Measurements from ENCODE around the gene NUDT1. TPM values are rescaled to one million over a fixed set of nuclear protein-coding genes. Genes with fewer than 3 reads are reported as not detected.

Gene NUDT1
- polyA plus RNA-seq, 3 donors, result 11.7 to 26.1 (median 17.9) TPM

DNA sequence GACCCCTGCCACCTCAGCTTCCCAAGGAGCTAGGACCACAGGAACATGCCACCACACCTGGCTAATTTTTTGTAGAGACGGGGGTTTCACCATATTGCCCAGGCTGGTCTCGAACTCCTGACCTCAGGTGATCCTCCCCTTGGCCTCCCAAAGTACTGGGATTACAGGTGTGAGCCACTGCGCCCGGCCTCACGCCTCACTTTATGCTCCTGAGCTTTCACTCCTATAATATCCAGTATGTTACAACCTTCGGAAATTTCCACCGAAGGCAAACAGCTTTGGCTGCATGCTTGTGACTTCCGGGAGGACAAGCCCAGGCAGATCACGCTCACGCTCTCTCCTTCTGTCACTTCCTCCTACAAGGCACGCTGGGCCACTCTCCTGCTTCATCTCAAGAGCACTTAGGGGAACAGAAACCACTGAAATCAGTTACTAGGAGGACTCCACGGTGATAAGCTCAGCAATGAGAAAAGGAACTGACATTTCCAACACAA, 4.9 kb upstream of the NUDT1 start:
- 70 to 88% (median 71%) methylated on average over 12 of the region's 12 CpGs for WGBS, 3 donors
- H3K27ac ChIP-seq (ENCODE audit: low read depth, low read length), result no peak overlapping the region

DNA sequence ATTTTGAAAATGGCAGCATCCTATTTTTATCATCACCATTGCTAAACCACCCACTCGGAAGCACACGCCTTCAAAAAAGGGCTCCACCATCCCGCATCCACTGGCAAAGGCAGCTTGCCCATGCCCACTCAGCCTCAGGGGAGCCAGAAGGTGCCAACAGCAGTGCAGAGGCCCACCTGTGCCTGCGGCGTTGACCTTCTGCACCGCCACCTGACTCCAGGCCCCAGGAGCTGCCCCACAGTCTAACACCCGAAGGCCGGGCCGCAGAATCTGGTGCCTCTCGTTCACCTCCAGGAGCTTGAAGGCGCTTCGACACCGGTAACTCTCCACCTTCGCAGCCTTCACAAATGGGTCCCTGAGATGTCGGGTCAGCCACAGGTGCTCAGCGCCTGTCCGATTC, 2.8 kb upstream of the NUDT1 start:
- WGBS, 3 donors, result 97 to 99% (median 97%) methylated on average over 16 to 17 of the region's 17 CpGs

DNA sequence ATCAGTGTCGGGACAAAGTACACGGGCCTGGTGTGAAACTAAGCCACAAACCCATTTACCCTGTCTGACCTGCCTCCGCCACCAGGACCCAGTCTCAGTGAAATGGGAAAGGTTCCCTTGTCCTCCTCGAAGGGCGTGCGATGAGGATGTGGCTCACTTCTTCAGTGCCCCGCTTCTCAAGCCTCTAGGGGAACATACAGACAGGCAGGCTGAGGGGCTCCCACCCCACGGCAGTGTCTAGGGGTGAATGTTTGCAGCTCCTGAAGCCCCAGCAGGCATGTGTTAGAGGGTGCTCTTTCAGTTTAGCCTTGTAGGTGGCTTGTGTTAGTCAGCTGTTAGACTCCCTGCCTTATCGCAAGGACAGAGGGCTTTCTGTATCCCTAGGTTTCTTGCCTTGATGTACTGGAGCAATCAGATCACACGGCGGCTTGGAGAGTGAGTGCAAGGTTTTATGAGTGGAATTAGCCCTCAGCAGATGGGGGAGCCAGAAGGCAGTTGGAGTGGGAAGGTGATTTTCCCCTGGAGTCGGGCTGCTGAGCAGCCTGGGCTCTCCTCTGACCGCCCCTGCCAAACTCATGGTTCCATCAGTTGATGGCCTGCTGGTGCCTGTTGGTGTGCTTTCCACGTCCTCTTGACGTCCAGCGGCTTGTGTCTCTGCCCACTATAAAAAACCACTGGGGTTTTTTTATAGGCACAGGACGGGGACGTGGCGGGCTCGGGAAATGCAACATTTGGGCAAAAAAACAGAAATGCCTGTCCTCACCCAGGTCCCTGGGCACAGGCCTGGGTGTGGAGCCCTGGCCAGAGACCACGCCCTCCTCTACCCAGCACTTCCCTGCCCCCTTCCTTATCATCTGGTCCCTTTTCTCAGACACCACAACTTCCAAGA, 759 bp downstream of the NUDT1 start:
- WGBS, 3 donors, result 10 to 33% (median 19%) methylated on average over 21 of the region's 21 CpGs
- H3K27ac ChIP-seq (ENCODE audit: low read depth, low read length), result no peak overlapping the region

More for the DNA sequence above, 2.8 kb upstream of the NUDT1 start:
- H3K27ac ChIP-seq (ENCODE audit: low read depth, low read length), result no peak overlapping the region

DNA sequence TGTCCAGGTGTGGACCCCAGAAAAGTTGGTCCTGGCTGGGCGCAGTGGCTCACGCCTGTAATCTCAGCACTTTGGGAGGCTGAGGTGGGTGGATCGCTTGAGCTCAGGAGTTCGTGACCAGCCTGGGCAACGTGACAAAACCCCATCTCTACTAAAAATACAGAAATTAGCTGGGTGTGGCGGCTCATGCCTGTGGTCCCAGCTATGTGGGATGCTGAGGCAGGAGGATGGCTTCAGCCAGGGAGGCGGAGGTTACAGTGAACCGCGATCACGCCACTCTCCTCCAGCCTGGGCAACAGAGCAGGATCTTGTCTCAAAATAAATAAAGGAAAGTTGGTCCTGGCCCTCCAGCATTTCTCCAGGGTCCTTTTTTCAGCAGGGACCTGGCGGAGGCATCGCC, 1.4 kb downstream of the NUDT1 start:
- no peak overlapping the region for H3K27ac ChIP-seq (ENCODE audit: low read depth, low read length)
- 82 to 86% (median 85%) methylated on average over 12 of the region's 12 CpGs for WGBS, 3 donors

DNA sequence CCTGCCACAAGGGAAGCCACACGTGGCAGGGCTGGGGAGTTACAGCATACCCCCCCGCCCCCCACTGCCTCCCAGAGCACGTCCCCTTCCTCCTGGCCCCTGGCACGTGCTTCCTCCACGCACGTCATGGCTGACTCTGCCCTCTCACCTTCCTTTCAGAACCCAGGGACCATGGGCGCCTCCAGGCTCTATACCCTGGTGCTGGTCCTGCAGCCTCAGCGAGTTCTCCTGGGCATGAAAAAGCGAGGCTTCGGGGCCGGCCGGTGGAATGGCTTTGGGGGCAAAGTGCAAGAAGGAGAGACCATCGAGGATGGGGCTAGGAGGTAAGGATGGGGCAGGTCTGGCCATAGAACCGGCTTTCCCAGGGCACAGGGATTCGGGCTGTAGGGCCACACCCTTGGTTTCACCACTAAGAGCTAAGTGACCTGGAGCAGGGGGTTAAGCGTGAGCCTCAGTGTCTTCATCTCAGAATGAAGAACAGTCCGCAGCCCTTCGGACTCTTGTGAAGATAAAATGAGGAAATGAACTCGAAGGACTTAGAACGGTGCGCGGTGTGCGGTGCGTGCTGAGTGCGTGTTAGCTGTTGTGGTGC, 2.5 kb downstream of the NUDT1 start:
- no peak overlapping the region for H3K27ac ChIP-seq (ENCODE audit: low read depth, low read length)
- 78 to 83% (median 82%) methylated on average over 25 of the region's 25 CpGs for WGBS, 3 donors

DNA sequence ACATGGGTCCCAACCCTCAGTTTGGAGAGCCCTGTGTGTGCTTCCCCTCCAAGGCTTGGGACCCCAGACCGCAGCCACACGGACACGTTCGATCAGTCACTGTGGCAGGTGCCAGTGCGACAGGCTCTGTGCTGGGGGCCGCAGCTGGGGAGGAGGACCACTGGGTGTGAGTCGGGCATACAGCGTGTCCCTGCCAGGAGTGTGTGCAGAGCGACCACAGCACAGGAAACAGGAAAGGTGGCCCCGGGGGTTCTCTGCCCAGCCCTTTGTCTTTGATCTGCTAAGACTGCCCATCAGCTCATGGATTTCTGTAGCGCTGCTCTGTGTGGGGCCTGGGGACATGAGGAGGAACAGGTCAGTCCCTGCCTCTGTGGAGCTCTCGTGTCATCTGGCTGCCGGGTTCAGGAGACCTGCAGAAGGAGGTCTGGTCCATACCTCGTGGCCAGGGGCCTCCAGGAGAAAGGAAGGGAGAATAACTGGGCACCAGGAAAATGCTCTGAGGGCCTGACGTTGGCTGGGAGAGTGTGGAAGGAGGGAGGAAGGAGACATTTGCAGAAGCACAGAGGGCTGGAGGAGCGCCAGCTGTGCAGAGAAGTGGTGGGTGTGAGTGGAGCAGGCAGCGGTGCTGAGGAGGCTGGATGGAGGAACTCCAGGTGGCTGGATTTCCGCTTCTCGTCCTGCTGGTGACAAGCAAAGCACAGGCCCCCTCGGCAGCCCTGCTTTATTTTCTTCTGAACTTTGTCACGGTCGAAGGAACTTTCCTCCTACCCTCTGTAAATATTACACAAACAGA, 4.1 kb downstream of the NUDT1 start:
- H3K27ac ChIP-seq (ENCODE audit: low read depth, low read length), result no peak overlapping the region
- WGBS, 3 donors, result 45 to 78% (median 48%) methylated on average over 21 to 22 of the region's 22 CpGs

DNA sequence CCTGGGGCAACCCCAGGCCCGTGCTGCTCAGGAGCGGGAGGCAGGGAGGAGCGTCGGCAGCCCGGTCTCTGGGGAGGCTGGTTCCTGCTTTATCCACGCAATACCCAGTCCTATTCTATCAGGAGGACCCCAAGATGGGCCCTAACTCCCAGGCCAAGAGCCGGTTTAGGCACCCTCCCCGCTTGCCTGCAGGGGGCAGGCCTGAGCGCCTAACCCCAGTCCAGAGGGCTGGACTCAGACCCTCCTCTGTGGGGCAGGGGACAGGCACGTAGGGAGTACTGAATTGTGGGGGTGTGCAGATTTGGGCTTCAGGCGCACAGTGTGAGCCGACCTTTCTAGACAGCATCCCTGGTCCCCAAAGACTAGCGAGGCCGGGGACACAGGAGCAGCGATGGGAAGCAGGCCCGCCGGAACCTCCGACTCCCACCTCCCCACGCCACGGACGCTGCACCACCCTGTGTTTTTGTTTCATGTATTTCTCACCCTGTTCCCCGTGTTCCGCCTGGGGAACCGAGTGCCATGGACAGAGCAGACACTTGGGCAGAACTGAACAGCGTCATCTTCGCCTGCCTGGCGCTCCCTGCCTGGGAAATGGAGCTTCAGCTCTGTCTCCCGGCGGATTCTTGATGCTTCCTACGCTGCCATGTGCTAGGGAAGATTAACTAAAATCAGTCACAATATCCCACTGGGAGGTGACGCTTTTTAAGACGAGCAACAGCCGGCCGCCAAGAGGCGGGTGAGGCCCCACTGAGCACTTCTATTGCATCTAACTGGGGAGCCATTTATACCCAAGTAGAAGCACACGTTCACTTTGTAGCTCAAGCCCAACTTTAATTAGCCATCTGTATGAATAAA, 5.3 kb downstream of the NUDT1 start:
- H3K27ac ChIP-seq (ENCODE audit: low read depth, low read length), result no peak overlapping the region
- 64 to 70% (median 68%) methylated on average over 32 to 36 of the region's 36 CpGs for WGBS, 3 donors

DNA sequence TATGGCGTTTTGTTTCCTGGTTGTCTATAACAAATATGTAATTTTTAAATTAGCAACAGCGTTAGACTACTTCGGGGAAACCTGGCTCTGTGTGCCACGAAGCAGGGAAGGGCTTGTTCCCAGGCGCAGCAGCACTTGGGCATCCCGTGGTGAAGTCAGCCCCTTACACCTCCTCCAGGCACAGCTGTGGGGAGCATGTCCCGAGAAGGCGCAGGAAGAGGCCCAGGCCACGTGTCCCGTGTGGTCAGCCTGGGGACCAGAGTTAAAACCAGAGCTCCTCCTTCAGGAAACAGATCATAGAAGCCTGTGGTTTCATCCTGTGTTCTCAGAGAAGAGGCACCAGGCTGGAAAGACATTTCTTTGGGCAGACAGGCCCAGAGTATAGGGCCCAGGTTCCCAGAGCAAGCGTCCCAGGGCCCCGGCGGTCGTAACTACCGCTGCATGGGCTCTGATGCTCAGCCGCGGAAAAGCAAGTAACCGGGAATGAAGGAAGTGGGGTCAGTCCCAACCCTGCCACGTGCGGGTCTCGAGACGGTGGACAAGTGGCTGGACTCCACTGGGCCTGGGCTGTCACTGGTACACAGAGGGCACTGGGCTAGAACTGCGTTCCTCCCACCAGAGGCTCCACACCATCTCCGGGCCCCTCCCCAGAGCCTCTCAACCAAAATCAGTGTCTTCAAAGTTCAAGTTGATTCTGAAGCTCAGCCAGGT, 7.1 kb downstream of the NUDT1 start:
- WGBS, 3 donors, result 15 to 64% (median 17%) methylated on average over 24 of the region's 24 CpGs
- H3K27ac ChIP-seq (ENCODE audit: low read depth, low read length), result no peak overlapping the region

DNA sequence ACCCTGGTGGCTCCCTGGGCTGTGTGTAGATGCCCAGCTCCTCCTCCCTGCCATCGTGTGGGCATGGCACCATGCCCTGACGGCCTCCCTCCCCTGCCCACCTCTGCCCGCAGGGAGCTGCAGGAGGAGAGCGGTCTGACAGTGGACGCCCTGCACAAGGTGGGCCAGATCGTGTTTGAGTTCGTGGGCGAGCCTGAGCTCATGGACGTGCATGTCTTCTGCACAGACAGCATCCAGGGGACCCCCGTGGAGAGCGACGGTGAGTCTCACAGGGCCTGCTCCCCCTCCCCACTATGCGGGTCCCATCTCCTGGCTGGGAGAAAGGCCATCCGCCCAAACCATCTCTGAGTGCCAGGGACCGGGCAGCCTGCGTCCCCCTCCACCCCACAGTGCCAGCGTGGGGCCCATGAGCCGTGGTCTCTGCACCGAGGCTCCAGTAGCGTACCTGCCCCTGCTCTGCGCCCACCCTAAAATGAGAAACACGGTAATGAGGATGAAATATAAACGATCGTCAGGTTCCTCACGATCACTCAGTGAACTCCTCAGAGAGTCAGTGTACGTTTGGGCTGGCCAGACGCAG, 7.8 kb downstream of the NUDT1 start:
- H3K27ac ChIP-seq (ENCODE audit: low read depth, low read length), result no peak overlapping the region
- 81 to 86% (median 83%) methylated on average over 25 to 27 of the region's 27 CpGs for whole genome bisulfite sequencing, 3 donors

DNA sequence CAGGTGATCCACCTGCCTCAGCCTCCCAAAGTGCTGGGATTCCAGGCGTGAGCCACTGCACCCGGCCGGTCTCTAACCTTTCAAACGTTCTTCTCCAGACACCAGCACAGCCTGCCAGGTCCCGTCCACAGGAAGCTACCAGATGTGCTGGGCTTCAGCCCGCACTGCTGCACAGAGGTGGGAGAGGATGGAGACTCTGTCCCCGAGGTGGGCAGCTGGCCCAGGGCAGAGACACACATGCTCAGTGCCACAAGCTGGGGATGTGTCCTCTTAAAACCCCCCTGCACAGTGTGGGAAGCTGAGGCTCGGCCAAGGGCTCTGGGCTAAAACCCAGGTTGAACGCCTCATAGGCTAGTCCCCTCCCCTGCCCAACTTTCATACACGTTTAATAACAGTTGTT, 9.4 kb downstream of the NUDT1 start:
- H3K27ac ChIP-seq (ENCODE audit: low read depth, low read length), result no peak overlapping the region
- WGBS, 3 donors, result 71 to 80% (median 78%) methylated on average over 10 of the region's 10 CpGs

DNA sequence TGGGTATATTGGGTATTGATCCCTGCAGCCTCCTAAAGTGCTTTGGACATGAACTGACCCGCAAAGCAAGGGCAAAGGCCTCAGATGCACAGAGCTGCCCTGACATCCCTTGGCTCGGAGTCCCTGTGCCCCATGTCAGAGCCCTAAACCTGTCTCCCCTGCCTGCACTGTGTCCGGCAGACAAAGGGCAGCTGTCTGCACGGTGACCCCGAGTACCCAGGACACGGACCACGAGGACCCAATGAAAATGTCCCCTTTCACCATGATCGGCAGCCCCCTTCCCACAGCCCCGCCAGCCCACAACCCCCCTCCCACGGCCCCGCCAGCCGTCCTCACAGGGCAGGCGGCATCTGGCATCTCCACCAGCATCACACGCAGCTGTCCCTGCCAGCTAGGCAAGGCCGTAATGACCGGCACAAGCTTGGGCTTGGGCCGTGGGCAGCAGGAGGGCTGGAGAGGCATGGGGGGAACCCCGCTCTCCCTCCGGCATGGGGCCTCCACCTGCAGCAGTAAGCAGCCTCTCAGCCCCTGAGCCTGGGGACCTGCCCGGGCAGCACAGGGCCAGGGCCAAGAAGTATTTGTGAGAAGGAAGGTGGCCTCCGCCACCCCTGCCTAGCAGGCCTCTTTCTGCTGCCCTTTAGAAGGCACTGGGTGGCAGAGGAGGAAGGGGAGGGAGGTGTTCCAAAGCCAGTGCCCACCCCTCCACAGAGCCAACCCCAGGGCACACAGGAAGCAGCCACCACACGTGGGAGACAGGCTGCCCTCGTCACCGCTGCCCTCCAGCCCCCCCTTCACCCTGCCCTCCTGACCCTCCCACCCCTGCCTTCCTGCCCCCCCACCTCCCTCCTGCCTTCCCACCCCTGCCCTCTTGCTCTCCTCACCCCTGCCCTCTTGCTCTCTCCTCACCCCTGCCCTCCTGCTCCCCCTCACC, 10.1 kb downstream of the NUDT1 start:
- no peak overlapping the region for H3K27ac ChIP-seq (ENCODE audit: low read depth, low read length)
- WGBS, 3 donors, result 77 to 83% (median 78%) methylated on average over 21 to 24 of the region's 24 CpGs

DNA sequence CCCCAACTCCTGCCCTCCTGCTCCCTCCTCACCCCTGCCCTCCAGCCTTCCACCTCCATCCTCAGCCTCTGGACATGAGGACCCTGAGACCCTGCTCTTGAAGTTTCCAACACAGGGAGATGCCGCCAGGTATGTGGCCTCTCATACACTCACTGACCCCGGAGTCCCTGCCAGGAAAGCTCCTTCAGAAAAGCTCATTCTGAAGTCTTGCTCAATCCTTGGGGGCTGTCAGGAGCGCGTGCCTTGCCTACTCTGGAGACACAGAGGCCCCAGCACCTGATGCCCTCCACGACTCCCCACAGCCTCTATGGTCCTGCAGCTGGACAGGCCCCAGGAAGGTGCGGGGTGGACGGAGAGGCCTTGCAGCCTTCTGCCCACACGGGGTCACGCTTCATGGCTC, 11.0 kb downstream of the NUDT1 start:
- 75 to 90% (median 79%) methylated on average over 9 of the region's 9 CpGs for WGBS, 3 donors
- H3K27ac ChIP-seq (ENCODE audit: low read depth, low read length), result no peak overlapping the region

DNA sequence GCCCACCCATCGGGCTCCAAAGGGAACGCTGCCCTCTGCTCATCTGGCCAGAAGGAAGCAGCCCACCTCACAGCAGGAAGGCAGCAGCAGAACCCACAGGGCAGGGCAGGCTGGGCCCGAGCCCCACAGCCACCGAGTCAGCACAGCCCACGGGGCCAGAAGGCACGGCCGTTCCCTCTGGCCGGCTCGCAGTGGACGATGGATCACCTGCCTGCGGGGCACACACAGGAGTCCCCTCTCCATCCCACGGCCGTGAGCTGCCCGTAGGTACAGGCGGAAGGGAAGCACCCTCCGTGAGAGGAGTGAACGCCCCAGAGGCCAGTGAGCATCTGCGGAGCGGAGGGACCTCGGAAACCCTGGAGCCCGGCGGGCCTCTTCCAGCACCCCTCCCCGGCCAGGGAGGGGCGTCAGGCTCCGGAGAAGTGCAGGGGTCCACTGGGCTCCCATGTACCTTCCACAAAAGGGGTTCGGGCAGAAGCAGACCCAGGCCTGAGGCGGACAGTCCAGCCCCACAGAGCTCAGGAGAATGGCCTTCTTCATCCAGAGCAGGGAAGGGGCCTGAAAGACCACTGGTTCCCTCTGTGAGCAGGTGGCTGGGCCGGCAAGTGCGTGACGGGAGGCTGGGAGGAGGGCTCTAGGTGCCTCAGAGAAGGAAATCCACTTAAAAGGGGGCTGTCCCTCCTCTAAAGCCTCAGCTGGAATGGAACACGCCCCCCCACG, 11.7 kb downstream of the NUDT1 start:
- H3K27ac ChIP-seq (ENCODE audit: low read depth, low read length), result no peak overlapping the region
- WGBS, 3 donors, result 93 to 94% (median 93%) methylated on average over 32 of the region's 32 CpGs

DNA sequence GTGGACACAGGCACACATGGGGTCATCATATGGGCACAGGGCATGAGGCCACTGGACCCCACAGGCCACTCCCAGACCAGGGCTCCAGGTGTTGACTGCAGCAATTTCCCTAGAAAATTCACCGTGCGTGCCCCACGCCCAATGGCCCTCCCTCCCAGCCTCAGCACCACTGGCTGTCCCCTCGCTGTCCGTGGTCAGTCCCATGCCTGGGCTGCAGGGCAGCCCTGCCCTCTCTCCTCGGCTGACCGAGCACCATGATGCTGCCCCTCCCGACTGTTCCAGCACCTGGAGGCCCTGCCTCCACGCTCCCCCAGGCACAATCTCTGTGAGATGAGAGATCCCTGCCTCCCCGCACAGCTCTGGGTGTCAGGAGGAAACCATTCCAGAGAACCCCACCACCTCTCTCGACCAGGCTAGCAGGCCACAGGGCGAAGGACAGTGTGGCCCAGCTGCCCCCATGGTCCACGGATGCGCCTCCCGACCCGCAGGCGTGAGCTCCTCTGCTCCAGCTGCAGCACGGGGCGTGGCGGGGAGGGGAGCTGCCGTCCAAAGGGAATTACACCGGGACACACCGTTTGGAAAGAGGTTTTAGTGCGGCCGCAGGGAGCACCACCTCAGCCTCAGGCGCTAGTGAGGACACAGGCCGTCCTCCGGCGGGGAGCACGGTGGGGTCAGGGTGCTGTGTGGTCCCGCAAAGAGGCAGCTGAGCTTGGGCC, 12.6 kb downstream of the NUDT1 start:
- H3K27ac ChIP-seq (ENCODE audit: low read depth, low read length), result no peak overlapping the region
- 93% methylated on average over 28 to 31 of the region's 31 CpGs for WGBS, 3 donors
